HCT116 (cell line): ENCODE data around the gene VIPR1.

Experiments
- ATF3 ChIP-seq: IDR thresholded peaks from 2 replicates; pipeline ENCODE4 v1.6.1; 2012
- EGR1 ChIP-seq: IDR thresholded peaks from 2 replicates; pipeline ENCODE4 v1.6.1; 2012; ENCODE audit warnings: low read depth
- EZH2 ChIP-seq: fragments of 200-600 bp; sonication (generic); IDR thresholded peaks from 2 replicates; pipeline ENCODE4 v1.6.1; 2017; ENCODE audit warnings: antibody characterized with exemption, mixed run types
- MAX ChIP-seq: IDR thresholded peaks from 2 replicates; pipeline ENCODE4 v1.6.1; 2012
- POLR2A ChIP-seq: IDR thresholded peaks from 2 replicates; pipeline ENCODE4 v1.7.0; 2011; ENCODE audit warnings: borderline replicate concordance; ENCODE audit not compliant: insufficient read depth, insufficient read length; ENCODE audit errors: extremely low read depth
- POLR2AphosphoS5 ChIP-seq: IDR thresholded peaks from 2 replicates; pipeline ENCODE4 v1.6.1; 2011; ENCODE audit warnings: mild to moderate bottlenecking, low read depth, low read length, moderate library complexity
- RAD21 ChIP-seq: IDR thresholded peaks from 2 replicates; pipeline ENCODE4 v1.6.1; 2012; ENCODE audit warnings: low read depth, mild to moderate bottlenecking
- SP1 ChIP-seq: IDR thresholded peaks from 2 replicates; pipeline ENCODE4 v1.6.1; 2012; ENCODE audit warnings: low read depth
- YY1 ChIP-seq: IDR thresholded peaks from 2 replicates; pipeline ENCODE4 v1.6.1; 2011; ENCODE audit warnings: low read length, low read depth, moderate library complexity, mild to moderate bottlenecking; ENCODE audit not compliant: insufficient replicate concordance; ENCODE audit errors: extremely low read depth
- TF ChIP-seq, protein P1 (sequence below), 3 experiments: fragments of 200-600 bp in 1 of 3; sonication (generic) in 1 of 3; IDR thresholded peaks in 2 of 3; conservative IDR thresholded peaks in 1 of 3; 2 replicates each; pipeline ENCODE4 v1.5.1; 2012 to 2017; ENCODE audit warnings: low read depth in 2 of 3, low read length in 2 of 3, antibody characterized with exemption in 1 of 3, borderline replicate concordance in 1 of 3, control low read depth in 1 of 3, mild to moderate bottlenecking in 1 of 3, mixed read lengths in 1 of 3, mixed run types in 1 of 3, moderate library complexity in 1 of 3; ENCODE audit not compliant: insufficient read depth in 1 of 3
- TF ChIP-seq, protein P2 (sequence below): IDR thresholded peaks from 2 replicates; pipeline ENCODE4 v1.6.1; 2012; ENCODE audit warnings: low read depth

DNA sequence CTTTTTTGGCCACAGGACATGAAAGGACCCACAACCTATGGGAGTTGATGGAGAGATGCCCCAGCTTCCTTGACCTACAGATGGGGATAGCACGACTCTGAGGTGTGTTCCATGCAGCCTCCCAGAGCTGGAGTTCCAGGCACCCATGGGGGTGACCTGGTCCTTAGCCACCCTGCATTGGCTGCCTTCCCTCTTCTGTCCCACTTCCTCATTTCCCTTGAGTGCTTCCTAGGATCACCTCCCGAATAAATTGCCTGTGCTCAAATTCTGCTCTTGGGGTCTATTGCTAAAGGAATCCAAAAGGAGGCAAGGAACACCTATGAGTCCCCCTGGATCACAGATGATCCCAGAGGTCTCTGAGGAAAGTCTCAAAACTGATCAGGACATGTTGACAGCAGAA lies 24.7 kb upstream of the VIPR1 start:
- no peak for TF ChIP-seq POLR2A
- no peak for TF ChIP-seq MAX
- TF ChIP-seq, protein P1, sequence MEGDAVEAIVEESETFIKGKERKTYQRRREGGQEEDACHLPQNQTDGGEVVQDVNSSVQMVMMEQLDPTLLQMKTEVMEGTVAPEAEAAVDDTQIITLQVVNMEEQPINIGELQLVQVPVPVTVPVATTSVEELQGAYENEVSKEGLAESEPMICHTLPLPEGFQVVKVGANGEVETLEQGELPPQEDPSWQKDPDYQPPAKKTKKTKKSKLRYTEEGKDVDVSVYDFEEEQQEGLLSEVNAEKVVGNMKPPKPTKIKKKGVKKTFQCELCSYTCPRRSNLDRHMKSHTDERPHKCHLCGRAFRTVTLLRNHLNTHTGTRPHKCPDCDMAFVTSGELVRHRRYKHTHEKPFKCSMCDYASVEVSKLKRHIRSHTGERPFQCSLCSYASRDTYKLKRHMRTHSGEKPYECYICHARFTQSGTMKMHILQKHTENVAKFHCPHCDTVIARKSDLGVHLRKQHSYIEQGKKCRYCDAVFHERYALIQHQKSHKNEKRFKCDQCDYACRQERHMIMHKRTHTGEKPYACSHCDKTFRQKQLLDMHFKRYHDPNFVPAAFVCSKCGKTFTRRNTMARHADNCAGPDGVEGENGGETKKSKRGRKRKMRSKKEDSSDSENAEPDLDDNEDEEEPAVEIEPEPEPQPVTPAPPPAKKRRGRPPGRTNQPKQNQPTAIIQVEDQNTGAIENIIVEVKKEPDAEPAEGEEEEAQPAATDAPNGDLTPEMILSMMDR (IDR thresholded peaks at IDR 0.05 in 2 of 3, conservative IDR thresholded peaks at IDR 0.05 in 1 of 3; ENCODE audit: borderline replicate concordance in 1 of 3, insufficient read depth in 1 of 3, low read depth in 2 of 3, low read length in 2 of 3): no peak
- TF ChIP-seq POLR2AphosphoS5: no peak
- TF ChIP-seq EZH2: no peak
- no peak for TF ChIP-seq EGR1
- TF ChIP-seq RAD21: no peak
- TF ChIP-seq SP1: no peak
- TF ChIP-seq YY1: no peak
- TF ChIP-seq, protein P2, sequence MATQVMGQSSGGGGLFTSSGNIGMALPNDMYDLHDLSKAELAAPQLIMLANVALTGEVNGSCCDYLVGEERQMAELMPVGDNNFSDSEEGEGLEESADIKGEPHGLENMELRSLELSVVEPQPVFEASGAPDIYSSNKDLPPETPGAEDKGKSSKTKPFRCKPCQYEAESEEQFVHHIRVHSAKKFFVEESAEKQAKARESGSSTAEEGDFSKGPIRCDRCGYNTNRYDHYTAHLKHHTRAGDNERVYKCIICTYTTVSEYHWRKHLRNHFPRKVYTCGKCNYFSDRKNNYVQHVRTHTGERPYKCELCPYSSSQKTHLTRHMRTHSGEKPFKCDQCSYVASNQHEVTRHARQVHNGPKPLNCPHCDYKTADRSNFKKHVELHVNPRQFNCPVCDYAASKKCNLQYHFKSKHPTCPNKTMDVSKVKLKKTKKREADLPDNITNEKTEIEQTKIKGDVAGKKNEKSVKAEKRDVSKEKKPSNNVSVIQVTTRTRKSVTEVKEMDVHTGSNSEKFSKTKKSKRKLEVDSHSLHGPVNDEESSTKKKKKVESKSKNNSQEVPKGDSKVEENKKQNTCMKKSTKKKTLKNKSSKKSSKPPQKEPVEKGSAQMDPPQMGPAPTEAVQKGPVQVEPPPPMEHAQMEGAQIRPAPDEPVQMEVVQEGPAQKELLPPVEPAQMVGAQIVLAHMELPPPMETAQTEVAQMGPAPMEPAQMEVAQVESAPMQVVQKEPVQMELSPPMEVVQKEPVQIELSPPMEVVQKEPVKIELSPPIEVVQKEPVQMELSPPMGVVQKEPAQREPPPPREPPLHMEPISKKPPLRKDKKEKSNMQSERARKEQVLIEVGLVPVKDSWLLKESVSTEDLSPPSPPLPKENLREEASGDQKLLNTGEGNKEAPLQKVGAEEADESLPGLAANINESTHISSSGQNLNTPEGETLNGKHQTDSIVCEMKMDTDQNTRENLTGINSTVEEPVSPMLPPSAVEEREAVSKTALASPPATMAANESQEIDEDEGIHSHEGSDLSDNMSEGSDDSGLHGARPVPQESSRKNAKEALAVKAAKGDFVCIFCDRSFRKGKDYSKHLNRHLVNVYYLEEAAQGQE: no peak
- no peak for TF ChIP-seq ATF3
